ENCODE measurements around the gene PTRHD1. TPM values are rescaled to one million over a fixed set of nuclear protein-coding genes. Genes with fewer than 3 reads are reported as not detected.

The PTRHD1 gene
- polyA plus RNA-seq, 1 of the 3 experiments (the other 2 are of a cell fraction) = 74.4 TPM

DNA sequence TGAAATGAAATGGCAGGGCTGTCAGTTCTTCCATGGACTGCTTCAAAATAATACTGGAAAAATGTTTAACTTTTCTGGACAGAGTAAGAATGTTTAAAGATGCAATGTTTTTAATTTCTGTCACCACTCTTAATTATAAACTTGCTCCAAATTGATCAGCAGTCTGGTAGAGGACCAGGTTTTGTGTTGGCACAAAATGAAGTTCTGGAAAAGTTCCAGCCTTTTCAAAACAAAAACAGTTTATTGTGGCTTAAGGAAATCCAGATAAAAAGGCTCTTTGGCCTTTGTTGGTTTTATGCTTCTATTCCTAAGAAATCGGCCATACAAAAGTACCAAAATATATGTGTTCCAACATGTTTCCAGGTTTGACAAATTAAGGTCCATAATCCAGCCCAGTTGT lies 48.8 kb downstream of the PTRHD1 start:
- Histone ChIP-seq H3K36me3 (replicated peaks in 1 of 2; ENCODE audit: control insufficient read depth in 1 of 2, insufficient read depth in 2 of 2, low read length in 1 of 2) (peaks cover 25 to 30% of the 10 kb centered on the region in 2 experiments), H3K9me3 (no peaks in the 10 kb centered on the region), H2AFZ (ENCODE audit: low read depth) (no peak overlapping the region), H3K4me1 (ENCODE audit: control insufficient read depth in 1 of 2, insufficient read depth in 2 of 2, low read depth in 1 of 2, low read length in 1 of 2) (peaks cover 0 to 12% of the 10 kb centered on the region in 2 experiments; a peak in 2 of 4 replicates), H3K4me2 (no peak overlapping the region), H3K9ac (no peak overlapping the region), H3K27me3 (ENCODE audit: insufficient read depth) (no peaks in the 10 kb centered on the region), H3K9me2 (no peaks in the 10 kb centered on the region), H3K27ac (ENCODE audit: low read depth in 2 of 2, low read length in 1 of 2) (no peak overlapping the region), H3K79me2 (ENCODE audit: insufficient read depth) (no peaks in the 10 kb centered on the region), H3K4me3 (ENCODE audit: low read depth in 2 of 2, low read length in 1 of 2) (no peak overlapping the region), H4K20me1 (ENCODE audit: insufficient read depth) (no peaks in the 10 kb centered on the region), H3F3A (replicated peaks; ENCODE audit: insufficient read depth) (no peaks in the 10 kb centered on the region)
- no peak for DNase-seq
- TF ChIP-seq, protein P1, sequence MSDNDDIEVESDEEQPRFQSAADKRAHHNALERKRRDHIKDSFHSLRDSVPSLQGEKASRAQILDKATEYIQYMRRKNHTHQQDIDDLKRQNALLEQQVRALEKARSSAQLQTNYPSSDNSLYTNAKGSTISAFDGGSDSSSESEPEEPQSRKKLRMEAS (IDR thresholded peaks at IDR 0.05; ENCODE audit: low read depth) = no peak
- TF ChIP-seq JUND (IDR thresholded peaks at IDR 0.05) = no peak
- TF ChIP-seq, protein P2, sequence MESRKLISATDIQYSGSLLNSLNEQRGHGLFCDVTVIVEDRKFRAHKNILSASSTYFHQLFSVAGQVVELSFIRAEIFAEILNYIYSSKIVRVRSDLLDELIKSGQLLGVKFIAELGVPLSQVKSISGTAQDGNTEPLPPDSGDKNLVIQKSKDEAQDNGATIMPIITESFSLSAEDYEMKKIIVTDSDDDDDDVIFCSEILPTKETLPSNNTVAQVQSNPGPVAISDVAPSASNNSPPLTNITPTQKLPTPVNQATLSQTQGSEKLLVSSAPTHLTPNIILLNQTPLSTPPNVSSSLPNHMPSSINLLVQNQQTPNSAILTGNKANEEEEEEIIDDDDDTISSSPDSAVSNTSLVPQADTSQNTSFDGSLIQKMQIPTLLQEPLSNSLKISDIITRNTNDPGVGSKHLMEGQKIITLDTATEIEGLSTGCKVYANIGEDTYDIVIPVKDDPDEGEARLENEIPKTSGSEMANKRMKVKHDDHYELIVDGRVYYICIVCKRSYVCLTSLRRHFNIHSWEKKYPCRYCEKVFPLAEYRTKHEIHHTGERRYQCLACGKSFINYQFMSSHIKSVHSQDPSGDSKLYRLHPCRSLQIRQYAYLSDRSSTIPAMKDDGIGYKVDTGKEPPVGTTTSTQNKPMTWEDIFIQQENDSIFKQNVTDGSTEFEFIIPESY (IDR thresholded peaks at IDR 0.05; ENCODE audit: borderline replicate concordance, low read depth) = no peak
- TF ChIP-seq EP300 (IDR thresholded peaks at IDR 0.05; ENCODE audit: borderline replicate concordance in 1 of 2, low read depth in 1 of 2, low read length in 1 of 2) = no peak
- TF ChIP-seq SIN3A (IDR thresholded peaks at IDR 0.05; ENCODE audit: borderline replicate concordance, low read depth, low read length) = no peak
- TF ChIP-seq NFIC (IDR thresholded peaks at IDR 0.05; ENCODE audit: borderline replicate concordance) = no peak
- TF ChIP-seq TAF1 (IDR thresholded peaks at IDR 0.05; ENCODE audit: borderline replicate concordance, low read depth, low read length) = no peak
- CTCF ChIA-PET = interaction anchor here (3.0 kb wide), 1 partner anchor 15 kb away, joined by 6 read pairs; no protein-coding TSS in a partner anchor
- POLR2A ChIA-PET = no interaction called here
- WGBS (ENCODE audit: low lambda C conversion rate) = 94% methylated on average over 1 of the region's 1 CpG

DNA sequence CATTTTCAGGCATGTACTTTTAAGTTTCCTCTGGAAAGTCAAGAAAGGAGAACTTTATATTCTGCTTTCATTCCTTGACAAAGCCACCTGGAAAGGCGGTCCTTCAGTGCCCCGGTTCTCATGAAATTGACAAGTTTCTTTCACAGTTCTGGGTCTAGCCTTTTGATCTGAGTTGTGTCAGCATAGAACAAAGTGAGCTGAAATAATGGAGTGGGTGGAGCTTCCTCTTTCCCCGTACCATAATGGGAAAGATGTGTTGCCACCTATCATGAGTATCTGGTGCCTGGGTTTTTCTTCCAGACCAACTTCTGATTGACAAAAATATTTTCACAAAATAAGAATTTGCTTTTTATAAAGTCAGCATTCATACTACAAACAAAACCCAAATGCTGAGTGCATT lies 49.3 kb downstream of the PTRHD1 start:
- Histone ChIP-seq H3K36me3 (replicated peaks in 1 of 2; ENCODE audit: control insufficient read depth in 1 of 2, insufficient read depth in 2 of 2, low read length in 1 of 2) (peaks cover 25 to 30% of the 10 kb centered on the region in 2 experiments), H3K4me3 (ENCODE audit: low read depth in 2 of 2, low read length in 1 of 2) (no peak overlapping the region), H3K27me3 (ENCODE audit: insufficient read depth) (no peaks in the 10 kb centered on the region), H3K79me2 (ENCODE audit: insufficient read depth) (no peaks in the 10 kb centered on the region), H3K27ac (ENCODE audit: low read depth in 2 of 2, low read length in 1 of 2) (no peak overlapping the region), H3F3A (replicated peaks; ENCODE audit: insufficient read depth) (no peaks in the 10 kb centered on the region), H3K9me2 (no peaks in the 10 kb centered on the region), H3K9me3 (no peaks in the 10 kb centered on the region), H2AFZ (ENCODE audit: low read depth) (no peak overlapping the region), H3K9ac (no peak overlapping the region), H4K20me1 (ENCODE audit: insufficient read depth) (no peaks in the 10 kb centered on the region), H3K4me1 (ENCODE audit: control insufficient read depth in 1 of 2, insufficient read depth in 2 of 2, low read depth in 1 of 2, low read length in 1 of 2) (peaks cover 0 to 9% of the 10 kb centered on the region in 2 experiments; a peak in 2 of 4 replicates), H3K4me2 (no peak overlapping the region)
- WGBS (ENCODE audit: low lambda C conversion rate) = 96% methylated on average over 3 of the region's 3 CpGs
- POLR2A ChIA-PET = no interaction called here
- no peak for DNase-seq
- CTCF ChIA-PET = interaction anchor here (3.0 kb wide), 1 partner anchor 16 kb away, joined by 6 read pairs; no protein-coding TSS in a partner anchor
- TF ChIP-seq TEAD4 (IDR thresholded peaks at IDR 0.05; ENCODE audit: borderline replicate concordance, insufficient read depth) = no peak
- TF ChIP-seq, protein P3, sequence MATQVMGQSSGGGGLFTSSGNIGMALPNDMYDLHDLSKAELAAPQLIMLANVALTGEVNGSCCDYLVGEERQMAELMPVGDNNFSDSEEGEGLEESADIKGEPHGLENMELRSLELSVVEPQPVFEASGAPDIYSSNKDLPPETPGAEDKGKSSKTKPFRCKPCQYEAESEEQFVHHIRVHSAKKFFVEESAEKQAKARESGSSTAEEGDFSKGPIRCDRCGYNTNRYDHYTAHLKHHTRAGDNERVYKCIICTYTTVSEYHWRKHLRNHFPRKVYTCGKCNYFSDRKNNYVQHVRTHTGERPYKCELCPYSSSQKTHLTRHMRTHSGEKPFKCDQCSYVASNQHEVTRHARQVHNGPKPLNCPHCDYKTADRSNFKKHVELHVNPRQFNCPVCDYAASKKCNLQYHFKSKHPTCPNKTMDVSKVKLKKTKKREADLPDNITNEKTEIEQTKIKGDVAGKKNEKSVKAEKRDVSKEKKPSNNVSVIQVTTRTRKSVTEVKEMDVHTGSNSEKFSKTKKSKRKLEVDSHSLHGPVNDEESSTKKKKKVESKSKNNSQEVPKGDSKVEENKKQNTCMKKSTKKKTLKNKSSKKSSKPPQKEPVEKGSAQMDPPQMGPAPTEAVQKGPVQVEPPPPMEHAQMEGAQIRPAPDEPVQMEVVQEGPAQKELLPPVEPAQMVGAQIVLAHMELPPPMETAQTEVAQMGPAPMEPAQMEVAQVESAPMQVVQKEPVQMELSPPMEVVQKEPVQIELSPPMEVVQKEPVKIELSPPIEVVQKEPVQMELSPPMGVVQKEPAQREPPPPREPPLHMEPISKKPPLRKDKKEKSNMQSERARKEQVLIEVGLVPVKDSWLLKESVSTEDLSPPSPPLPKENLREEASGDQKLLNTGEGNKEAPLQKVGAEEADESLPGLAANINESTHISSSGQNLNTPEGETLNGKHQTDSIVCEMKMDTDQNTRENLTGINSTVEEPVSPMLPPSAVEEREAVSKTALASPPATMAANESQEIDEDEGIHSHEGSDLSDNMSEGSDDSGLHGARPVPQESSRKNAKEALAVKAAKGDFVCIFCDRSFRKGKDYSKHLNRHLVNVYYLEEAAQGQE (IDR thresholded peaks at IDR 0.05; ENCODE audit: low read depth, low read length) = no peak
- no peak for TF ChIP-seq FOXJ3 (CRISPR knock-in tag; IDR thresholded peaks at IDR 0.05)
- no peak for TF ChIP-seq FOSL2 (IDR thresholded peaks at IDR 0.05; ENCODE audit: borderline replicate concordance, low read depth)
- TF ChIP-seq, protein P4, sequence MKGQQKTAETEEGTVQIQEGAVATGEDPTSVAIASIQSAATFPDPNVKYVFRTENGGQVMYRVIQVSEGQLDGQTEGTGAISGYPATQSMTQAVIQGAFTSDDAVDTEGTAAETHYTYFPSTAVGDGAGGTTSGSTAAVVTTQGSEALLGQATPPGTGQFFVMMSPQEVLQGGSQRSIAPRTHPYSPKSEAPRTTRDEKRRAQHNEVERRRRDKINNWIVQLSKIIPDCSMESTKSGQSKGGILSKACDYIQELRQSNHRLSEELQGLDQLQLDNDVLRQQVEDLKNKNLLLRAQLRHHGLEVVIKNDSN (IDR thresholded peaks at IDR 0.05; ENCODE audit: borderline replicate concordance, low read depth) = no peak
- no peak for TF ChIP-seq TCF12 (IDR thresholded peaks at IDR 0.05)
- no peak for TF ChIP-seq RAD21 (IDR thresholded peaks at IDR 0.05; ENCODE audit: low read length)
- no peak for TF ChIP-seq RFX5 (IDR thresholded peaks at IDR 0.05; ENCODE audit: low read length)
- TF ChIP-seq, protein P5, sequence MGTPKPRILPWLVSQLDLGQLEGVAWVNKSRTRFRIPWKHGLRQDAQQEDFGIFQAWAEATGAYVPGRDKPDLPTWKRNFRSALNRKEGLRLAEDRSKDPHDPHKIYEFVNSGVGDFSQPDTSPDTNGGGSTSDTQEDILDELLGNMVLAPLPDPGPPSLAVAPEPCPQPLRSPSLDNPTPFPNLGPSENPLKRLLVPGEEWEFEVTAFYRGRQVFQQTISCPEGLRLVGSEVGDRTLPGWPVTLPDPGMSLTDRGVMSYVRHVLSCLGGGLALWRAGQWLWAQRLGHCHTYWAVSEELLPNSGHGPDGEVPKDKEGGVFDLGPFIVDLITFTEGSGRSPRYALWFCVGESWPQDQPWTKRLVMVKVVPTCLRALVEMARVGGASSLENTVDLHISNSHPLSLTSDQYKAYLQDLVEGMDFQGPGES (IDR thresholded peaks at IDR 0.05; ENCODE audit: low read depth, low read length) = no peak
